ENCODE results near the gene CAVIN3. TPM values are rescaled to one million over a fixed set of nuclear protein-coding genes. Genes with fewer than 3 reads are reported as not detected.

Gene CAVIN3
- total RNA-seq, 1 experiment from 2014 or later = 11.2 TPM

GRCh38 chr11:6350043-6350442 lies 29.7 kb upstream of the CAVIN3 start:
- CTCF ChIA-PET = no interaction called here
- TF ChIP-seq CTCF (IDR thresholded peaks at IDR 0.05; ENCODE audit: insufficient read depth in 1 of 2, low read depth in 1 of 2, low read length in 1 of 2, severe bottlenecking in 1 of 2, unreplicated experiment in 1 of 2) = no peak
- H3K9me3 Mint-ChIP-seq (ENCODE audit: unreplicated experiment) = no peaks in the 10 kb centered on the region
- no peaks in the 10 kb centered on the region for H3K9me3 ChIP-seq
- no peaks in the 10 kb centered on the region for H3K36me3 ChIP-seq (ENCODE audit: control insufficient read depth, insufficient read depth, low read length)
- H3K4me1 Mint-ChIP-seq (ENCODE audit: low read depth, unreplicated experiment) = peaks cover 19% of the 10 kb centered on the region
- intact Hi-C loops (cut with micrococcal nuclease; ENCODE audit: unreplicated experiment) = loop anchor here (5.0 kb wide), 1 partner anchor 118 kb away; the partner anchor contains the start of gene FHIP1B
- no TSS peak for BruUV-seq (replicated peaks)
- H3K4me3 Mint-ChIP-seq (ENCODE audit: unreplicated experiment) = no peak overlapping the region
- DNase-seq = no peak
- POLR2A ChIA-PET = no interaction called here
- H3K27me3 ChIP-seq (replicated peaks; ENCODE audit: control insufficient read depth, insufficient read depth, low read length) = no peaks in the 10 kb centered on the region
- H3K4me1 ChIP-seq = peaks cover 6% of the 10 kb centered on the region; the same call in 1 of the 2 replicates
- no peaks in the 10 kb centered on the region for H3K36me3 Mint-ChIP-seq (ENCODE audit: insufficient read depth, unreplicated experiment)
- H3K27ac Mint-ChIP-seq (ENCODE audit: unreplicated experiment) = no peak overlapping the region
- H3K27me3 Mint-ChIP-seq (ENCODE audit: insufficient read depth, unreplicated experiment) = no peaks in the 10 kb centered on the region
- no peak overlapping the region for H3K4me3 ChIP-seq (ENCODE audit: low read depth, low read length)

- H3K4me1 ChIP-seq = no peaks in the 10 kb centered on the region
- H3K27me3 ChIP-seq (replicated peaks; ENCODE audit: control insufficient read depth, insufficient read depth, low read length) = no peaks in the 10 kb centered on the region
- ChIA-PET POLR2A (no interaction called here), CTCF (interaction anchor here (1.5 to 1.7 kb wide), 2 partner anchors 8 to 18 kb away, joined by 4 to 11 read pairs; no protein-coding TSS in a partner anchor)
- H3K36me3 ChIP-seq (ENCODE audit: control insufficient read depth, insufficient read depth, low read length) = no peaks in the 10 kb centered on the region
- Mint-ChIP-seq H3K9me3 (ENCODE audit: unreplicated experiment) (no peaks in the 10 kb centered on the region), H3K4me1 (ENCODE audit: low read depth, unreplicated experiment) (peaks cover 7% of the 10 kb centered on the region), H3K4me3 (ENCODE audit: unreplicated experiment) (no peak overlapping the region), H3K27me3 (ENCODE audit: insufficient read depth, unreplicated experiment) (no peaks in the 10 kb centered on the region), H3K27ac (ENCODE audit: unreplicated experiment) (no peak overlapping the region), H3K36me3 (ENCODE audit: insufficient read depth, unreplicated experiment) (no peaks in the 10 kb centered on the region)
- no peak for TF ChIP-seq CTCF (IDR thresholded peaks at IDR 0.05; ENCODE audit: insufficient read depth in 1 of 2, low read depth in 1 of 2, low read length in 1 of 2, severe bottlenecking in 1 of 2, unreplicated experiment in 1 of 2)
- no peaks in the 10 kb centered on the region for H3K9me3 ChIP-seq
- no peak overlapping the region for H3K4me3 ChIP-seq (ENCODE audit: low read depth, low read length)
- no peak for DNase-seq
- BruUV-seq (replicated peaks) = no TSS peak
- intact Hi-C loops (cut with micrococcal nuclease; ENCODE audit: unreplicated experiment) = no loop called here
These were observed 25.1 kb upstream of the CAVIN3 start for GRCh38 chr11:6345366-6345765.

GRCh38 chr11:6336293-6336692 lies 16.0 kb upstream of the CAVIN3 start:
- ChIA-PET POLR2A (no interaction called here), CTCF (no interaction called here)
- no peaks in the 10 kb centered on the region for H3K27me3 ChIP-seq (replicated peaks; ENCODE audit: control insufficient read depth, insufficient read depth, low read length)
- H3K36me3 Mint-ChIP-seq (ENCODE audit: insufficient read depth, unreplicated experiment) = no peaks in the 10 kb centered on the region
- H3K4me1 Mint-ChIP-seq (ENCODE audit: low read depth, unreplicated experiment) = no peaks in the 10 kb centered on the region
- H3K9me3 Mint-ChIP-seq (ENCODE audit: unreplicated experiment) = no peaks in the 10 kb centered on the region
- no peak overlapping the region for H3K4me3 ChIP-seq (ENCODE audit: low read depth, low read length)
- H3K36me3 ChIP-seq (ENCODE audit: control insufficient read depth, insufficient read depth, low read length) = no peaks in the 10 kb centered on the region
- H3K4me3 Mint-ChIP-seq (ENCODE audit: unreplicated experiment) = no peak overlapping the region
- no peak for TF ChIP-seq CTCF (IDR thresholded peaks at IDR 0.05; ENCODE audit: insufficient read depth in 1 of 2, low read depth in 1 of 2, low read length in 1 of 2, severe bottlenecking in 1 of 2, unreplicated experiment in 1 of 2)
- intact Hi-C loops (cut with micrococcal nuclease; ENCODE audit: unreplicated experiment) = no loop called here
- H3K27ac Mint-ChIP-seq (ENCODE audit: unreplicated experiment) = no peak overlapping the region
- no peaks in the 10 kb centered on the region for H3K4me1 ChIP-seq
- no peaks in the 10 kb centered on the region for H3K9me3 ChIP-seq
- no peak for DNase-seq
- BruUV-seq (replicated peaks) = no TSS peak
- H3K27me3 Mint-ChIP-seq (ENCODE audit: insufficient read depth, unreplicated experiment) = peaks cover 2% of the 10 kb centered on the region
